Endometrial microvascular endothelial cells (primary cell): ENCODE measurements around the gene DNAH7. TPM values are rescaled to one million over a fixed set of nuclear protein-coding genes. Genes with fewer than 3 reads are reported as not detected.

Experiments used
- in situ Hi-C: cut with HindIII; loops from 2 replicates; pipeline ENCODE4 v1.10.0; 2017; ENCODE audit warnings: low sequenced_read_pairs, low pct_unique_long_range_greater_than_20kb; ENCODE audit errors: inconsistent ontology term
- total RNA-seq: library from RNA; depleted of rRNA; stranded (reverse); fragments of >200 nt; gene quantifications from one replicate; pipeline ENCODE4 v1.2.3, GENCODE V29; 2015; ENCODE audit errors: inconsistent ontology term

Gene DNAH7
- total RNA-seq, 1 donor from 2014 or later, result not detected

DNA sequence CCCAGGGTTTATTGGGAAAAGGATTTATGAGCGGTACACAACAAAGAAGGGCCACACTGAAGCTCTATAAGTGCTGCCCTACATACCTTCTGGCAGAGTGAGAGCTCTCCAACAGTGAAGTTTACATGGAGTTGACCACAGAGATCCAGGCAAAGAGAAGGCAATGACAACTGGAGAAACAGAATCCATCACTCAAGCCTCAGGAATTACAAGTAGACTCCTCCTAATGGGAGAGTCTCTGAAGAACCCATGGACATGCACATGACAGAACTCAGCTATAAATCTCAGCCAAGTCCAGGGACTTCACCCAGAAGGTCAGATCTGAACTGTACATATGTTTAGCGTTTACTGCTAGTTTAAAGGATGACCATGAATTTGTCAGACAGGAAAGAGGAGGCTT is 164.7 kb downstream of the DNAH7 start:
- in situ Hi-C loops, result no loop called here

- in situ Hi-C loops, result no loop called here
Observed at GRCh38 chr2:195902857-195903256, 165.8 kb downstream of the DNAH7 start.

DNA sequence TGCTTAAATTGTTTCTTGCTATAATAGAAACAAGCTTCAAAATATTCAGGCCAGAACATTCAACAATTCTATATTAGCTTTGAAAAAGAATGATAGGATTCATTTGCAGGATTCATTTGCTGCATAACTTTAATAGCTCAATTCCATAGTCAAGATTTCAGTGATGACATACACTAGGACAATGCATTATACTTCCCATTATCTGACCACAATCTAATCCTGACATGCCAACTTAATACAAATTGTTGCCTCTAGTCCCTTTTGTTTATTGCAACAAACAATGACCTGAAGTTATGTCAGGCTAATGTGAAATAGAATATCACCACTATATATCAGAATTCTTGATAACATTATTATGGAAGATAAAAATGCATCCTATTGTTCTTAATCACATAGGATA is 169.4 kb downstream of the DNAH7 start:
- in situ Hi-C loops, result no loop called here

DNA sequence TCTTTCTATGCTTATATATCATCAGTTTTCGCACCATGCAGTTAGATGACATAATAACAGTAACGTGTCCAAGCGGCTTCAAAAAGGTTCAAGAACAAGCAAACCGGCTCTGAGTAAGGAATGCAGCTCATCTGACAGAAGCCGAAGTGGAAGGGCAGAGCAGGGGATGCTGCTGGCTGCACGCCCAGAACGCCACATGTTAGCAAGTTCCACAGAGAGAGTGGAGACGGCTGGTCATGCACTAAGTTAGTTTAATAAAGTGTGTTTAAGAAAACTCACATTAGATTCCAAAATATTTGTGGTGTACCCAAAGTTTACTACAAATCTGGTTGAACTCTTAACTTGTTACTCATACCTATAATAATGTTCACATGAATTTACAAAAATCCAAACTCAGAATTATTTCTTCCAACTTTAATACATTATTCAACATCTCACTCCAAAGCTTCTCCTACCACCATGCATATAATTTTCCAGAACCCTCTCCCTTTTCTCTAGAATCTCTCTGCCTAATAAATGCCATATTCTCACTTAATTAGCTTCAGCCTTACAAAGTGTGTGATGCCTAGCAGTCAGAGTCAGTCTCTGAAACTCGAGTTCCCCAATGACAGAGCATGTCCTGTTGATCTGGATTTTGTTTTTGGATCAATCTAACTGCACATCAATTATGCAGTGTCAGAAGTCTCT is 170.0 kb downstream of the DNAH7 start:
- in situ Hi-C loops, result no loop called here

DNA sequence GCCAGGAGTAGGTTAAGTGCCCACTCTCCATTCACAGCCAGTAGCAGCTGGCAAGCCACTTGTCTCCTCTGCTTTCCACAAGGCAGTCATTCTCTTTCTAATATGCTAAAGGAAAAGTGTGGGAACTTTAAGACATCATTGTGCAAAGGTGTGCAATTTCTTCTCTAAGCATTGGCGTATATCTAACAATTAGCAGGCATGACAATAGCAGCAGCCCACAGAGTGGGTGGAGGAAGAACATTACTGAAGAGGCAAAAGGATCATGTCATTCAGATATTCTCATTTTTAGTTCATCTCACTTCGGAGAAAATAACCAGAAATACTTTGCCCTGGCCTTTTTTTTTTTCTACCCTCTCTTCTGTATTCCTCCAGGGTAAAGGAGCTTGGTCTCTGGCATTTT is 177.6 kb downstream of the DNAH7 start:
- in situ Hi-C loops, result no loop called here

- in situ Hi-C loops, result no loop called here
Observed at GRCh38 chr2:195879153-195879552, 189.5 kb downstream of the DNAH7 start.

DNA sequence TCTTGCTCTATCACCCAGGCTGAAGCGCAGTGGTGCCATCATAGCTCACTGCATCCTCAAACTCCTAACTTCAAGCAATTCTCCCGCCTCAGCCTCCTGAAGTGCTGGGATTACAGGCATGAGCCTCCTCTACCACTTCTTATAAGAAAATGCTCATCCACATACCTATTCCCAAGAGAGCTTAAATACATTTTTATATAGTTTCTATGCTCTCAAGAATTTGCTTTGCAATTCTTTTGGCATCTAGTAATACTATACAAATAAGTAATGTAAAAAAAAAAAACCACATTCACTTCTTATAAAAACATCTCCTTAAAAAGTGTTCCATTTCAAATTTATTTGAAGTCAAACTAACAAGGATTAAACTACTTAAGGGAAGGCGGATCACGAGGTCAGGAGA is 197.3 kb downstream of the DNAH7 start:
- in situ Hi-C loops, result no loop called here

- in situ Hi-C loops, result no loop called here
Observed at GRCh38 chr2:195864316-195864715, 204.3 kb downstream of the DNAH7 start.

- in situ Hi-C loops, result no loop called here
Observed at GRCh38 chr2:195863564-195863963, 205.1 kb downstream of the DNAH7 start.

DNA sequence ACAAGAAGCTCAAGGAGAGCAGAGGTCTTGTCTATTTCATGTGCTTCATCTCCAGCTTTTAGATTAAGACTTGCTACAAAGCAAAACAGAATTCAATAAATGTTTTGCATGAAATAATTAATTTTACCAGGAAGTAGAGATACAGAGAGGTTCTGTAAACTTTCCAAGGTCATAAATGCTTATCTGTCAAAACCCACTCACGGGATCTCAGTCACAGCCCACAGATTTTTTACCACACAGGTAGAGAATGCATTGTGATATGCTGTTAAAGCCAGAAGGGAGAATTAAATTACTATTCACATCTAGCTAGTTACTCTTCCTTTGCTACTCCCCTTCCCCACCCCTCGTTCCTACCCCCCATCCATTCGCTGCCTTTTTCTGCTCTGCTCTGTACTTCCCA is 205.5 kb downstream of the DNAH7 start:
- in situ Hi-C loops, result no loop called here

GRCh38 chr2:195861821-195862220 is 206.8 kb downstream of the DNAH7 start:
- in situ Hi-C loops, result no loop called here

DNA sequence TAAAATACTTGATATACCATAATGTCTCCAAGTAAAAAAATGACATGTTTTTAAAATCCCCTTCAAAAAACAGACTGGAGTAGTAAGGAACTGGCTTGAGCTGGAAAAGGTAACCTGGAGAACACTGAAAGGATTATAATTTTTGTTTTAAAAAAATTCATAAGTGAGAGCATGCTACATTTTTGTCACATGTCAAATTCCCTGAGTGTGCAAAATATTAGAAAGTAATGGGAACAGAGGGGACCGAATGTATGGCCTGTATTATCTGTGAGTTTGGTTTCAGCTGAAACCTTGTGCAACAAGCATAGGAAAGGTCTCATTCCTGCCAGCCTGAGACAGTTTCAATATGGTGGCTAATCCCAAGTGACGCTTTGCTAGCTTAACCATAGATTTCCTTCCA is 209.1 kb downstream of the DNAH7 start:
- in situ Hi-C loops, result no loop called here

- in situ Hi-C loops, result no loop called here
Observed at GRCh38 chr2:195857132-195857531, 211.5 kb downstream of the DNAH7 start.

DNA sequence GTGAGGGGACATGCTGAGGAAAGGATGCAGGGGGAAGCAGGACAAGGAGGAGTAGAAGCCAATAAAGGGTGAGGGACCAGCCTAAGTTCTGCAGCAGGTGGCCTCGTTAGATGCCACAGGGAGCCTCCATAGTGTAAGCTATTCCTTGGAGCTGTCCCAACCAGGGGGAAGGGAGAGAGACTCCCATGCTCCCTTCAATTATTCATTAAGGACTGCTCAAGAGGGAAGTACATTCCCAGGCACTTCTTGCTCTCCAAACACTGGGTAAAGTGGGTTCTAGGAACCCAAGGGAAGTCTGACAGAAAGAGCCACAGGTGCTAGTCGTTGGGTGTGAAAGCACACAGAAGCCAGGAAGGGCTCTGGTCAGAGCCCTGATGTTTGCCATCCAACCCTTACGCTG is 217.9 kb downstream of the DNAH7 start:
- in situ Hi-C loops, result no loop called here

- in situ Hi-C loops, result no loop called here
Observed at GRCh38 chr2:195848119-195848899, 220.3 kb downstream of the DNAH7 start.

DNA sequence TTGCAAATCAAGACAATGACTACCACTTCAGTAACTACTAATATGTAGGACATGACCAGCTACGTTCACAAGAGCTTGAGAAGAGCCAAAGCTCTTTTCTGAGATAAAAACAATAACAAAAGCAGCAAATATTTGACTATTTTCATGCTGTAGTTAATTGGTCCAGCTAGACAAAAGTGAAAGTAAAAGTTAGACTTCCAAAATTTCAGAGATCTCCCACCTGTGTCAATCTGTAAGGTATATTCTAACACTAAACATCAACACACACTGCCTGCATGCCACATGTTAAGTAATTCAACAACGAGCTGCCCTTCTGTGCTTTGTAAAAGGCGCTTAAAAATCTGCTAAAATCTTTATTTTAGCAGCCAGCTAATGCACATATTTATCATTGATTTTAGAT is 225.7 kb downstream of the DNAH7 start:
- in situ Hi-C loops, result no loop called here

DNA sequence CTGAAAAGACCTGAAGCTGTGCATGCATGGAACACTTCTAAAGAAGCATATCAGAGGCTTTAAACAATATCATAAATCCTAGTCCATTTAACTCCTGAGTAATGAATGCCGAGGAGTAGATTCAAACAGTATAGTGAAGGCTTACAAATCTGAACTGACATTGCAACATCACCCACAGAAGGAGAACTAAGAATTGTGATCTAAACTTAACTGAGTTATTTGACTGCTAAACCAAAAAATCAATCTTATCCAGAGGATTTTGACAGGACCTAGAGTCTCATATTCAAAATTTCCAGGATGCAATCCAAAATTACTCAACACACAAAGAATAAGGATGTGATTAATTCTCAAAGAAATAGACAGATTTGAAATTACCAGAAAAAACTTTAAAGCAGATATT is 230.6 kb downstream of the DNAH7 start:
- in situ Hi-C loops, result no loop called here

GRCh38 chr2:195836002-195836401 is 232.6 kb downstream of the DNAH7 start:
- in situ Hi-C loops, result no loop called here

- in situ Hi-C loops, result no loop called here
Observed at GRCh38 chr2:195834836-195835235, 233.8 kb downstream of the DNAH7 start.
